Measurements from ENCODE around the gene PLA1A.

GRCh38 chr3:119571230-119571629 is 26.5 kb upstream of the PLA1A start:
- TF ChIP-seq ZNF174 (tag by site-specific recombination; IDR thresholded peaks at IDR 0.05) (no peak), ZBTB6 (tag by site-specific recombination; IDR thresholded peaks at IDR 0.05) (no peak), YY1 (tag by site-specific recombination; IDR thresholded peaks at IDR 0.05) (no peak), ZNF701 (tag by site-specific recombination; IDR thresholded peaks at IDR 0.05) (no peak), GLIS1 (tag by site-specific recombination; IDR thresholded peaks at IDR 0.05) (no peak), ZNF23 (tag by site-specific recombination; IDR thresholded peaks at IDR 0.05; ENCODE audit: borderline replicate concordance) (no peak), MEIS1 (CRISPR knock-in tag; IDR thresholded peaks at IDR 0.05; ENCODE audit: borderline replicate concordance) (no peak)
- TF ChIP-seq, protein P1, sequence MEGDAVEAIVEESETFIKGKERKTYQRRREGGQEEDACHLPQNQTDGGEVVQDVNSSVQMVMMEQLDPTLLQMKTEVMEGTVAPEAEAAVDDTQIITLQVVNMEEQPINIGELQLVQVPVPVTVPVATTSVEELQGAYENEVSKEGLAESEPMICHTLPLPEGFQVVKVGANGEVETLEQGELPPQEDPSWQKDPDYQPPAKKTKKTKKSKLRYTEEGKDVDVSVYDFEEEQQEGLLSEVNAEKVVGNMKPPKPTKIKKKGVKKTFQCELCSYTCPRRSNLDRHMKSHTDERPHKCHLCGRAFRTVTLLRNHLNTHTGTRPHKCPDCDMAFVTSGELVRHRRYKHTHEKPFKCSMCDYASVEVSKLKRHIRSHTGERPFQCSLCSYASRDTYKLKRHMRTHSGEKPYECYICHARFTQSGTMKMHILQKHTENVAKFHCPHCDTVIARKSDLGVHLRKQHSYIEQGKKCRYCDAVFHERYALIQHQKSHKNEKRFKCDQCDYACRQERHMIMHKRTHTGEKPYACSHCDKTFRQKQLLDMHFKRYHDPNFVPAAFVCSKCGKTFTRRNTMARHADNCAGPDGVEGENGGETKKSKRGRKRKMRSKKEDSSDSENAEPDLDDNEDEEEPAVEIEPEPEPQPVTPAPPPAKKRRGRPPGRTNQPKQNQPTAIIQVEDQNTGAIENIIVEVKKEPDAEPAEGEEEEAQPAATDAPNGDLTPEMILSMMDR (tag by site-specific recombination; IDR thresholded peaks at IDR 0.05), result no peak
